Neuronal stem cell (in vitro differentiated cells): ENCODE results near the gene PIK3C2B.

Experiments used
- DNase-seq: peaks from one replicate; pipeline ENCODE4 v3.0.0-alpha.2; 2013; ENCODE audit warnings: low spot score
- H2AFZ ChIP-seq: one replicate; pipeline ENCODE4 v1.6.1; 2013; ENCODE audit warnings: mild to moderate bottlenecking, low read length, inconsistent platforms
- H2AK5ac ChIP-seq: 2 replicates; pipeline ENCODE4 v1.6.1; 2013; ENCODE audit warnings: low read depth, mild to moderate bottlenecking, inconsistent platforms, low read length, moderate library complexity, mixed read lengths
- H2BK120ac ChIP-seq: 2 replicates; pipeline ENCODE4 v1.6.1; 2013; ENCODE audit warnings: low read depth, mild to moderate bottlenecking, inconsistent platforms, low read length, moderate library complexity, mixed read lengths
- H2BK12ac ChIP-seq: one replicate; pipeline ENCODE4 v1.6.1; 2013; ENCODE audit warnings: low read length, inconsistent platforms
- H2BK15ac ChIP-seq: 2 replicates; pipeline ENCODE4 v1.6.1; 2013; ENCODE audit warnings: mild to moderate bottlenecking, low read length, inconsistent platforms, mixed read lengths
- H2BK5ac ChIP-seq: one replicate; pipeline ENCODE4 v1.6.1; 2013; ENCODE audit warnings: inconsistent platforms, mild to moderate bottlenecking, low read length, moderate library complexity
- H3K14ac ChIP-seq: one replicate; pipeline ENCODE4 v1.6.1; 2013; ENCODE audit warnings: low read length, inconsistent platforms
- H3K18ac ChIP-seq: 2 replicates; pipeline ENCODE4 v1.6.1; 2013; ENCODE audit warnings: low read length, inconsistent platforms
- H3K23ac ChIP-seq: 2 replicates; pipeline ENCODE4 v1.6.1; 2013; ENCODE audit warnings: low read depth, mild to moderate bottlenecking, mixed read lengths, low read length, inconsistent platforms; ENCODE audit not compliant: poor library complexity
- H3K27ac ChIP-seq: replicated peaks from 3 replicates; pipeline ENCODE4 v1.5.1; 2013; ENCODE audit warnings: low read length, inconsistent platforms
- H3K27me3 ChIP-seq, 3 experiments: 2 replicates each; pipeline ENCODE4 v1.6.1; 2013; ENCODE audit warnings: low read length in 3 of 3, mild to moderate bottlenecking in 2 of 3, inconsistent platforms in 1 of 3, low read depth in 1 of 3, mixed read lengths in 1 of 3, moderate library complexity in 1 of 3; ENCODE audit not compliant: control insufficient read depth in 3 of 3, insufficient read depth in 3 of 3
- H3K36me3 ChIP-seq, 2 donors: replicated peaks in 1 of 2; 2 replicates each; pipeline ENCODE4 v1.6.1; 2013; ENCODE audit warnings: low read length in 2 of 2; ENCODE audit not compliant: control insufficient read depth in 2 of 2, insufficient read depth in 2 of 2
- H3K4ac ChIP-seq: 2 replicates; pipeline ENCODE4 v1.6.1; 2013; ENCODE audit warnings: inconsistent platforms, mild to moderate bottlenecking, low read length, moderate library complexity
- H3K4me1 ChIP-seq, 2 donors: 1 replicate in 1 of 2; 2 replicates in 1 of 2; pipeline ENCODE4 v1.6.1; 2013; ENCODE audit warnings: low read length in 2 of 2, low read depth in 1 of 2; ENCODE audit not compliant: control insufficient read depth in 2 of 2, insufficient read depth in 1 of 2
- H3K4me2 ChIP-seq: one replicate; pipeline ENCODE4 v1.6.1; 2013; ENCODE audit warnings: mild to moderate bottlenecking, low read length, inconsistent platforms; ENCODE audit not compliant: insufficient read depth, poor library complexity, severe bottlenecking
- H3K4me3 ChIP-seq, 2 donors: 2 replicates each; pipeline ENCODE4 v1.5.1; 2013; ENCODE audit warnings: low read length in 2 of 2, mild to moderate bottlenecking in 2 of 2, inconsistent platforms in 1 of 2, moderate library complexity in 1 of 2
- H3K79me1 ChIP-seq: one replicate; pipeline ENCODE4 v1.6.1; 2013; ENCODE audit warnings: low read depth, mild to moderate bottlenecking, inconsistent platforms, low read length, moderate library complexity
- H3K9ac ChIP-seq: one replicate; pipeline ENCODE4 v1.6.1; 2013; ENCODE audit warnings: mild to moderate bottlenecking, low read depth, low read length, inconsistent platforms; ENCODE audit not compliant: poor library complexity
- H3K9me3 ChIP-seq, 2 donors: replicated peaks in 1 of 2; 2 replicates each; pipeline versions ENCODE3 to v1.6.1; 2013; ENCODE audit warnings: low read length in 2 of 2, mild to moderate bottlenecking in 2 of 2, inconsistent platforms in 1 of 2, low read depth in 1 of 2, mixed read lengths in 1 of 2, moderate library complexity in 1 of 2; ENCODE audit not compliant: control insufficient read depth in 2 of 2, insufficient read depth in 1 of 2
- H4K8ac ChIP-seq: one replicate; pipeline ENCODE4 v1.6.1; 2013; ENCODE audit warnings: low read depth, mild to moderate bottlenecking, inconsistent platforms, low read length, moderate library complexity
- H4K91ac ChIP-seq: one replicate; pipeline ENCODE4 v1.6.1; 2013; ENCODE audit warnings: low read length, low read depth, mild to moderate bottlenecking, inconsistent platforms; ENCODE audit not compliant: poor library complexity
- WGBS, 2 donors: extraction: QIAGEN DNeasy Blood & Tissue Kit; methylation state at CpG; one replicate each; pipeline ENCODE4 v1.1.7; 2013; ENCODE audit warnings: missing lambda C conversion rate in 2 of 2, mixed read lengths in 1 of 2; ENCODE audit not compliant: insufficient read length in 2 of 2, insufficient replicate concordance in 1 of 2; ENCODE audit errors: extremely low coverage in 2 of 2; 5-methylcytosine and 5-hydroxymethylcytosine counted together

Gene PIK3C2B

DNA sequence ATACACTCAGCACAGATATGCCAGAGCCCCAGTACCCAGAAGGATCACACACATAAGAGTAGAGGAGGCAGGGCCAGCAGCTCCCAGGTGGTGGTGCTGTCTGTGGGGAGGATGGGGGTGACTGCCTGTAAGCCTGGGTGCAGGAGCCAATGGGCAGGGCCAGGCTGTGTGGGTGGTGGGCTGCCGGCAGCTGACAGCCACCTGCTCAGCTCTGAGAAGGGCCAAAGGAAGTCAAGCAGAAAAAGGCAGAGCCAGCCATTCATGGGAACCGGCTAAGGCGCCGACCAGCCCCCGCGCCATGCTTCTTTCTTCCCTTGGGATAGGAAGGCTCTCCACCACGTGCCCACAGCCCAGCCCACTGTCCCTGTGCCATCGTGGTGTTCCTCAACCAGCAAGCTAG lies 14.1 kb downstream of the PIK3C2B start:
- Histone ChIP-seq H2BK15ac (peak overlapping the region; percentile 65), H3K79me1 (peaks cover 14% of the 10 kb centered on the region), H3K18ac (peak overlapping the region; percentile 40), H3K27me3 (no peaks in the 10 kb centered on the region), H4K8ac (no peak overlapping the region), H3K4me1 (peaks cover 10 to 28% of the 10 kb centered on the region in 2 donors), H3K36me3 (peaks cover 2 to 20% of the 10 kb centered on the region in 2 donors), H2BK12ac (no peak overlapping the region), H3K4me3 (no peak overlapping the region), H3K27ac (no peak overlapping the region), H2BK5ac (peak overlapping the region; percentile 42), H3K9ac (no peak overlapping the region), H2AFZ (no peak overlapping the region), H3K9me3 (no peaks in the 10 kb centered on the region), H3K4ac (no peak overlapping the region), H3K14ac (no peak overlapping the region), H3K4me2 (no peak overlapping the region), H3K23ac (no peak overlapping the region), H4K91ac (no peak overlapping the region), H2AK5ac (peak overlapping the region; percentile 41), H2BK120ac (no peak overlapping the region)
- WGBS, 2 donors, result no CpG with 5 or more reads among the region's 8 CpGs
- DNase-seq, result no peak

- Histone ChIP-seq H3K4me3 (no peak overlapping the region), H3K36me3 (peaks cover 2 to 20% of the 10 kb centered on the region in 2 donors), H2AFZ (no peak overlapping the region), H3K4ac (no peak overlapping the region), H3K9ac (no peak overlapping the region), H3K23ac (no peak overlapping the region), H4K91ac (no peak overlapping the region), H2BK5ac (no peak overlapping the region), H3K4me2 (no peak overlapping the region), H2AK5ac (no peak overlapping the region), H3K14ac (no peak overlapping the region), H3K27ac (no peak overlapping the region), H3K79me1 (peaks cover 14% of the 10 kb centered on the region), H3K27me3 (no peaks in the 10 kb centered on the region), H2BK12ac (no peak overlapping the region), H3K9me3 (no peaks in the 10 kb centered on the region), H3K18ac (no peak overlapping the region), H3K4me1 (peaks cover 10 to 29% of the 10 kb centered on the region in 2 donors), H4K8ac (no peak overlapping the region), H2BK120ac (no peak overlapping the region), H2BK15ac (no peak overlapping the region)
- WGBS, 2 donors, result no CpG with 5 or more reads among the region's 13 CpGs
- no peak for DNase-seq
Observed at GRCh38 chr1:204479387-204480136, 15.0 kb downstream of the PIK3C2B start.

DNA sequence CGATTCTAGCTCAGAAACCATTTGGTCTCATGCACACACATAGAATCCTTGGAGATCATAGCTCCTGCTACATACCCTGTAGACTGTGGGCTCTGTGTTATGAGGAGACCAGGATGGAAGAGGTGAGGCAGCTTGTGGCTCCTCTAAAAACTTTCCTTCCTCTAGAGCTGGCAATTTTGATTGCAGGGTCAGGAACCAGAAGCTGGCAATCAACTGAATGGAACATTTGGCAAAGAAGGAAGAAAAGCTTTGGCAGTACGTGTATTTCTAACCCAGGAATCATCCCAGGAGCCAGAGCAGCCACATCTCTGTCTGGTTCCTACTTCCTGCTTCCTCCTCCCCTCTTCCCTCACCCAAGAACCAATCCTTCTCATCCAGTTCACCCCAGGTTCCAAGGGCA lies 15.7 kb downstream of the PIK3C2B start:
- no peak overlapping the region for H3K4me2 ChIP-seq
- H3K27me3 ChIP-seq, result no peaks in the 10 kb centered on the region
- H2BK15ac ChIP-seq, result no peak overlapping the region
- H3K4me3 ChIP-seq, result no peak overlapping the region
- H3K4ac ChIP-seq, result no peak overlapping the region
- WGBS, 2 donors, result no CpG with 5 or more reads among the region's 2 CpGs
- H3K23ac ChIP-seq, result no peak overlapping the region
- H2AK5ac ChIP-seq, result peak overlapping the region; percentile 9
- peaks cover 14% of the 10 kb centered on the region for H3K79me1 ChIP-seq
- no peak overlapping the region for H3K14ac ChIP-seq
- H2AFZ ChIP-seq, result no peak overlapping the region
- H4K8ac ChIP-seq, result no peak overlapping the region
- H3K18ac ChIP-seq, result no peak overlapping the region
- peaks cover 2 to 20% of the 10 kb centered on the region in 2 donors for H3K36me3 ChIP-seq
- no peak for DNase-seq
- H3K27ac ChIP-seq, result no peak overlapping the region
- H2BK5ac ChIP-seq, result no peak overlapping the region
- H4K91ac ChIP-seq, result no peak overlapping the region
- H2BK12ac ChIP-seq, result no peak overlapping the region
- no peaks in the 10 kb centered on the region for H3K9me3 ChIP-seq
- peaks cover 10 to 29% of the 10 kb centered on the region in 2 donors for H3K4me1 ChIP-seq
- no peak overlapping the region for H2BK120ac ChIP-seq
- H3K9ac ChIP-seq, result no peak overlapping the region

DNA sequence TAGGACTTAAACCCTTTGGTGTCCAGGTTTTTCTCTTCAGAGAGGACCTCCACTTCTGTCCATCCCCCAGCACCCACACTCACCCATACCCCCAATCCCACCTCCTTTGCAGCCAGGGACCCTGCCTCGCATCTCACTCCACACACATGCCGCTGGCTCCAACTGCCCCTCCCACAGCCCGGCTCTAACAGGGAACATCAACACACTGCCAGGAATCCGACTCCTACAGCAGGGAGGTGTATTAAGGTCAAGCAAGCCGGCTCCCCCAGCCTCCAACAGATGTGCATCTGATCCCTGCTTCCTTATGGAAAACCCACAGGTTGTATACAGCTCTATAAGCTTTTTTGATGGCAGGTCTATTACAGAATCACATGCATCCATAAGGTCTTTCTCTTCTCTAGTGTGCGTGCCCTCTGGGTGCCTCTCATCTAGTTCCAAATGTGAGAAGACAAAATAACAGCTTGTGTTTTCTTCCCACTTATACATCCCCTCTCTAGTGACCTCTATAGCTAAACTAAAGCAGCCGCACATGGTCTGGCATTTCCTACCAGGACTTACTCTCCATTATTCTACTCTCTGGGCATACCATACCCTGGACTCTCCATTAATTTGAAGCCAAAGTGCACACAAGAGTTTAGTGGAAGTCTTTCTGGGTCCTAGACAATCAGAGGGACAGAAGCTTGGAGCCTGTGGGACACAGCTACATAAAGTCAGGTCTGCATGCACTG lies 16.3 kb downstream of the PIK3C2B start:
- no peak overlapping the region for H3K27ac ChIP-seq
- no peak overlapping the region for H2BK15ac ChIP-seq
- no peak overlapping the region for H2BK5ac ChIP-seq
- no peak overlapping the region for H2AK5ac ChIP-seq
- DNase-seq, result no peak
- peaks cover 14% of the 10 kb centered on the region for H3K79me1 ChIP-seq
- WGBS, 2 donors, result no CpG with 5 or more reads among the region's 7 CpGs
- no peak overlapping the region for H3K9ac ChIP-seq
- H4K91ac ChIP-seq, result no peak overlapping the region
- no peak overlapping the region for H3K4ac ChIP-seq
- H3K18ac ChIP-seq, result peak overlapping the region; percentile 66
- no peak overlapping the region for H3K14ac ChIP-seq
- H4K8ac ChIP-seq, result no peak overlapping the region
- H3K9me3 ChIP-seq, result no peaks in the 10 kb centered on the region
- H3K36me3 ChIP-seq, result peaks cover 2 to 20% of the 10 kb centered on the region in 2 donors
- H3K27me3 ChIP-seq, result no peaks in the 10 kb centered on the region
- no peak overlapping the region for H3K23ac ChIP-seq
- peaks cover 10 to 27% of the 10 kb centered on the region in 2 donors for H3K4me1 ChIP-seq
- H3K4me2 ChIP-seq, result no peak overlapping the region
- H3K4me3 ChIP-seq, result no peak overlapping the region
- no peak overlapping the region for H2BK12ac ChIP-seq
- H2AFZ ChIP-seq, result no peak overlapping the region
- no peak overlapping the region for H2BK120ac ChIP-seq
